ENCODE data around the gene RNU5D-1.
"Not testable (repeated sequence)": the region's sequence is repeated elsewhere in the genome, so short reads cannot be mapped to it uniquely, and the experiment has no call there.

Gene RNU5D-1

GRCh38 chr1:44724955-44725698, 5.8 kb downstream of the RNU5D-1 start:
- no peak for DNase-seq

GRCh38 chr1:44724296-44724954, 6.5 kb downstream of the RNU5D-1 start:
- no peak for DNase-seq

GRCh38 chr1:44723496-44724295, 7.3 kb downstream of the RNU5D-1 start:
- peak; percentile 77 for DNase-seq

- peak; percentile 56 for DNase-seq
Measured at GRCh38 chr1:44723064-44723463, 7.9 kb downstream of the RNU5D-1 start.

- peak; percentile 91 for DNase-seq
Measured at GRCh38 chr1:44721485-44722361, 9.2 kb downstream of the RNU5D-1 start.

- DNase-seq, result no peak
Measured at GRCh38 chr1:44720281-44720680, 10.7 kb downstream of the RNU5D-1 start.

- no peak for DNase-seq
Measured at GRCh38 chr1:44719318-44719717, 11.7 kb downstream of the RNU5D-1 start.

- no peak for DNase-seq
Measured at GRCh38 chr1:44718091-44718490, 12.9 kb downstream of the RNU5D-1 start.

GRCh38 chr1:44717653-44718052, 13.3 kb downstream of the RNU5D-1 start:
- no peak for DNase-seq

- DNase-seq, result no peak
Measured at GRCh38 chr1:44717156-44717555, 13.8 kb downstream of the RNU5D-1 start.

GRCh38 chr1:44714944-44715571, 15.9 kb downstream of the RNU5D-1 start:
- peak; percentile 74 for DNase-seq

- DNase-seq, result no peak
Measured at GRCh38 chr1:44714532-44714931, 16.4 kb downstream of the RNU5D-1 start.

- DNase-seq, result no peak
Measured at GRCh38 chr1:44713321-44713781, 17.6 kb downstream of the RNU5D-1 start.

GRCh38 chr1:44707959-44708831, 22.8 kb downstream of the RNU5D-1 start:
- DNase-seq, result peak; percentile 37

- DNase-seq, result no peak
Measured at GRCh38 chr1:44707112-44707881, 23.7 kb downstream of the RNU5D-1 start.

GRCh38 chr1:44705938-44706337, 25.0 kb downstream of the RNU5D-1 start:
- DNase-seq, result no peak

- DNase-seq, result no peak
Measured at GRCh38 chr1:44705470-44705869, 25.5 kb downstream of the RNU5D-1 start.

GRCh38 chr1:44701141-44701573, 29.8 kb downstream of the RNU5D-1 start:
- no peak for DNase-seq

- no peak for DNase-seq
Measured at GRCh38 chr1:44700573-44700972, 30.4 kb downstream of the RNU5D-1 start.

- not testable (repeated sequence) for DNase-seq
Measured at GRCh38 chr1:44699375-44699774, 31.6 kb downstream of the RNU5D-1 start.
